Measurements from ENCODE around the gene ULK3.

ULK3 gene

DNA sequence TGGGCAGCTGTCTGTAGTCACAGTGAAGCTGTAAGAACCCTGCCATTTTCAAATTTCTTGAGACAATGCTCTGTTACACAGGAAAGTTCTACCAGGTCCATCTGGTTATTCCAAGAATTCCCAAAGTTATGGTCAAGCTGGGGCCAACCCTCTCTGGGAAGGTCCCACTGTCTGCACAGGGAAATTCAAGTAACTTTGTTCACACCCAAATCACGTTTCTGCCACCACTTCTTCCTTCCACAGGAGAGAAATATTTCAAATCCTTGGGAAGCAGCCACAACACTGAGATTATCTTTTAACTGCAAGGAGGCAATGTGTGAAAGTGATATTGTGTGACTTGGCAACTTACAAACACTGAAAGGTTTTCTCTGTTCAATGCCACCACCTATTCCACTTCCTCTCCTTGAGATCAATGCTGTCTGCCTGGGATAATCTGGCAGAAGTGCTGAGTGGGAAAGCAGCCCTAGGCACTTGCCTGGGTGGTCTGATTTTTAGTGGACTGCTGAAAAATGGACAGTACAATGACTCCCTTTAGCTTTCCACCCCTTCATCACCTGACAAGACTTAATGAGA, 24.6 kb upstream of the ULK3 start:
- no peak for DNase-seq

DNA sequence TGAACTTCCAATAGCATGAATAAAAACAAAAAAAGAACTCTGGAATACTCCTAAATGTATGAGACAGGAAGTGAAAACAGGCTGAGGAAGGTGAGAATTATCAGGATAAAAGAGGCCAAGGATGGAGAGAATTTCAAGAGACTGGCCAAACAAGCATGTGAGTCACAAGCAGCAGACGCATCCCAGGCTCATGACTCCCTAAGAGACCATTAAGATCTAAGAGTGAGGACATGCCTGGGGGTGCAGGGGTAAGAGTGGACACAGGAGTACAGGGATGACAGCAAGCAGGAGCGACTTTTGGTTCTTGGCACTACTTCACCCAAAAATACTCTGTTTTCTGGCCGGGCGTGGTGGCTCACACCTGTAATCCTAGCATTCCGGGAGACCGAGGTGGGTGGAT, 23.1 kb upstream of the ULK3 start:
- no peak for DNase-seq

DNA sequence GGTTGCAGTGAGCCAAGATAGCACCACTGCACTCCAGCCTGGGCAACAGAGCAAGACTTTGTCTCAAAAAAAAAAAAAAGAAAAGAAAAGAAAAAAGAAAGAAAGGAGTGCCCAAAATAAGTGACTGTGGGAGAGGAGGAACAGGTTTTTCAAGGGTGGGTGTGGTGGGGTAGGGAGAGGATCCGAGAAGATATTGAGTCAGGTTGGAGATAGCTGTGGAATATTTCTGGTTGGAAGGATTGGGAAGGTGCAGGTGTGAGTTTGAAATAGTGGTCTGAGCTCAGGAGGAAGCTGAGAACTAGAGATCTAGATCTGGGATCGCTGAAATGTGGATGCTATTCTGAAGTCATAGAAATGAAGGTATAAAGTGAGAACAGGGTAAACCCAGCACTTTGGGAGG, 22.4 kb upstream of the ULK3 start:
- no peak for DNase-seq

GRCh38 chr15:74864296-74864695, 21.3 kb upstream of the ULK3 start:
- DNase-seq: no peak

- DNase-seq: no peak
Measured at GRCh38 chr15:74863239-74864056, 20.5 kb upstream of the ULK3 start.

DNA sequence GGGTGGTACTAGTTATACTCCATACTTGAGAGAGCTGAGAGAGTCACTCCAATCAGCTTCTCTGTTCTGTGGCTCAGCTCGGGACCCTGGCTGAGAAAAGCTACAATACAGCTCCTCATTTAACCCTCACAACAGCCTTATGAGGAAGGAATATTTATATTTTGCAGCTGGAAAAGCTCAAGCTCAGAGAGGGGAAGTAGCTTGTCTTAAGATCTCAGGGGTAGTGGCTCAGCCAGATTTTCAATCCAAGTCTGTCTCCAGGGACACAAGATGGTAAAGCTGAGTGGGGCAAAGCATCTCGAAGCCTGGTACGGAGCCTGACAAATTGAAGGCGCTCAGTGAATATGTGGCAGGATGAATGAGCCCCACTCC, 15.4 kb upstream of the ULK3 start:
- no peak for DNase-seq

- no peak for DNase-seq
Measured at GRCh38 chr15:74857671-74858368, 14.9 kb upstream of the ULK3 start.

DNA sequence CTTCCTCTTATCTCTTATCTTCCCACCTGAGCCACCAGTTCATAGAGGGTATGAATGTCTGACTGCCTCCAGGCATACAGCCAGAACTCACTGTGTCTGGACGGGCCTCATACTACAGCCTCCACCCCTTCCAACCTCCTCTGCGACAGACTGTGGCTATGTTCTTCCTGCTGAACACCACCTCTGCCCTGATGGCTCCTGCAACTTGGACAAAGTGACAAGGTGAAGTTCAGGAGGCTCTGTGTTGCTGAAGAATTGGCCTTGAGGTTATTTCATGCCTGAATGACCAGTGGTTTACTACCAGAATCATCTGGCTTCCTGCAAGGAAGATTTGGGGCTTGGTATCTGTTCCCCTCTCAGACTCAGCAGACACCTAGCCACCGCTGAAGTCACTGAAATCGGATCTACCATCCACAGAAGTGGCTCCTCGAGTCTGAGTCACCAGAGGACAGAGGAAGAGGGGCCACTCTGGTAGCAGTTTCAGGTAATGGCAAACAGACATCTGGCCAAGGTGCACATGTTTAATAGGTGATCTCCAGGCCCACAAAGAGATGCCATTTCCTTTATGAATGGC, 14.2 kb upstream of the ULK3 start:
- no peak for DNase-seq

GRCh38 chr15:74856537-74856936, 13.6 kb upstream of the ULK3 start:
- DNase-seq: no peak

GRCh38 chr15:74855857-74856256, 12.9 kb upstream of the ULK3 start:
- no peak for DNase-seq

GRCh38 chr15:74854453-74855022, 11.6 kb upstream of the ULK3 start:
- DNase-seq: no peak

- DNase-seq: no peak
Measured at GRCh38 chr15:74851960-74852359, 9.0 kb upstream of the ULK3 start.

- no peak for DNase-seq
Measured at GRCh38 chr15:74850393-74850792, 7.4 kb upstream of the ULK3 start.

DNA sequence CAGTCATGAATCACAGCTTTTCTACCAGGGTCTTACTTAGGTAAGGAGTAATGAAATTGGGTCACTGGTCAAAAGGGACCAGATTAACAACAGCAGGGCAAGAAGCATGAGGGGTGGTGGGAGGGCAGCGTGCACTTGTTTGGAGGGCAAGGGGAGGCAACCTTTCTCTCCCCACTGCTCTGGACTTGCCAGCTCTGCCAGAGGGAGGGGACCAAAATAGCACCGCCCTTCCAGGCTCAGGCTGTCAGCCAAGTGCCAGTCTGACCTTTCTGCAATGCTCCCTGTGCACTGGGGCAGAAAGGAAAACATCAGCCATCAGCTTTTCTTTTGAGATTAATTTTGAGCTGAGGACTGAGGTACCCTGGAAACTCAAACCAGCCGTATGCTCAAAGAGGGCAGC, 4.5 kb upstream of the ULK3 start:
- DNase-seq: no peak

DNA sequence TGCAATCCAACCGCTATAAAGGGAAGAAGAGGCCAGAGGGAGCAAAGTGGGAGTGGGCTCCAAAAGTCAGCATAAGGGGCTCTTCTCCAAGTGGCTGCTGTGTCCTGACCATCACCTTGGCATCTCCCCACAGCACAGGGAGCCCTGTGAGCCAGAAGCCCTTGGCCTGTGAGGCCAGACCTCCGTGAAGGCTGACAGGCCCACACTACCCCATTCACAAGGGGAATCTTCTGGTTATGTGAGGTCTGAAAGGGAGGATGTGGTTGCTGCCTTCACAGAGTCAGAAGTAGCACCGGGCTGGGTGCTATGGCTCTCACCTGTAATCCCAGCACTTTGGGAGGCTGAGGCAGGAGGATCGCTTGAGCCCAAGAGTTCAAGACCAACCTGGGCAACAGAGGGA, 2.6 kb upstream of the ULK3 start:
- no peak for DNase-seq

GRCh38 chr15:74845208-74845568, 2.2 kb upstream of the ULK3 start:
- DNase-seq: no peak

- no peak for DNase-seq
Measured at GRCh38 chr15:74844319-74845207, 1.6 kb upstream of the ULK3 start.

DNA sequence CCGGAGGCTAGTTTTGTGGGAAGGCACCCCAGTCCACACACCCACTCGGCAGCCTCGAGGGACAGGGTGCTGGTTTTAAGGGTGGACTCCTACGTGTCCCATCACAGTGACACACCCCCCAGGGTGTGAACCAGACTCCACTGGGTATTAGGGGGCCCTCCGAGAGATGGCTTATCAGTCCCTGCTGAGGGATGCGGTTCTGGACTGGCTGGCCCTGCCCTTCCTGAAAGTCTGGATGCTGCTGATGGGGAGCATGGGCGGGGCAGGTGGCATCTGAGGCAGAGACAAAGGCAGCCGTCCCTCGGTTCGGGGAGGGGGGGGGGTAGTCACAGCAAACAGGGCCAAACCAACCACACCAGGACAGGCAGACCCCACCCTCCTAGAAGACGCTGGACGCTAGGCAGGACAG, 939 bp upstream of the ULK3 start:
- DNase-seq: no peak

DNA sequence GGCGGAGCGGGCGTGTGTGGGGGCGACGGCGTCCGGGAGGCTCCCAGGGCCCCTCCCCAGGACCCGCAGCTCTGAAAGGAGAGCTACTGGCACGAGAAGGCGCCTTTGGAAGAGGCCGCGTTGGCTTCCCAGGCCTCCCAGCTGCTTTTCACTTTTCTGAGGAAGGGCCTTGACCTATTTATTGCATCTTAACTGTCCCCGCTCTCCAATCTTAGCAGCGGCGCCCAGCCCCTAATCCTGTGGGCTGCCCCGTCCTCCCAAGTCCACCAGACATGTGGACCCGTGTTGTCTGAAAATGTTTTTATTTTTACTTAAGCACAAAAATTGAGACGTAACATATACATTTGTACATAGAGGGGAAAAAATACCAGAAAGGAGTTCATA, 481 bp upstream of the ULK3 start:
- no peak for DNase-seq

- DNase-seq: no peak
Measured at GRCh38 chr15:74841891-74842373, 1.0 kb downstream of the ULK3 start.

- no peak for DNase-seq
Measured at GRCh38 chr15:74840851-74841775, 1.8 kb downstream of the ULK3 start.
